Measurements from ENCODE around the gene FBLN2. TPM values are rescaled to one million over a fixed set of nuclear protein-coding genes. Genes with fewer than 3 reads are reported as not detected.
A peak's percentile ranks its signal among the peaks of the same experiment; 100 is the strongest.

FBLN2 gene
- polyA plus RNA-seq, 3 donors = 0.08 TPM; not detected in 2

DNA sequence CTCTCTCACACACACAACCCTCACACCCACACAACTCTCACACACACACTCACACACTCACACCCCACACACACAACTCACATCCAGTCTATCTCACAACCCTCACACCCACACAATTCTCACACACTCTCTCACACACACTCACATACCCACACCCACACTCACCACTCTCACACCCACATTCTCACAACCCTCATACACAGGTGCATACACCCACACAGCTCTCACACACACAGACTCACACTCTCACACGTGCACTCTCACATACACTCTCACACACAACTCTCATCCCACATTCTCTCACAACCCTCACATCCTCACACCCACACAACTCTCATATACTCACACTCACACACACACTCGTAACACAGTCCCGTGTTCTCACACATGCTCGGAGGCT lies 134.4 kb downstream of the FBLN2 start:
- Histone ChIP-seq H3K4me1 (ENCODE audit: control insufficient read depth in 1 of 2, insufficient read depth in 2 of 2, low read length in 2 of 2) (no peaks in the 10 kb centered on the region), H3K4me2 (replicated peaks; ENCODE audit: extremely low read depth, low read length, poor library complexity, severe bottlenecking) (no peak overlapping the region), H3K4me3 (replicated peaks in 1 of 3; ENCODE audit: low read depth in 2 of 3, low read length in 3 of 3) (no peak overlapping the region), H2AFZ (ENCODE audit: insufficient read depth, low read depth, low read length, poor library complexity, severe bottlenecking) (no peak overlapping the region), H3K36me3 (replicated peaks in 1 of 2; ENCODE audit: control insufficient read depth in 1 of 2, insufficient read depth in 2 of 2, low read length in 2 of 2) (no peaks in the 10 kb centered on the region), H3K27me3 (ENCODE audit: control insufficient read depth in 2 of 2, insufficient read depth in 2 of 2, low read length in 2 of 2) (no peaks in the 10 kb centered on the region), H3K9me3 (replicated peaks in 1 of 2; ENCODE audit: control insufficient read depth in 1 of 2, insufficient read depth in 1 of 2, low read length in 2 of 2) (no peaks in the 10 kb centered on the region), H3K79me2 (ENCODE audit: insufficient read depth, low read length) (no peaks in the 10 kb centered on the region), H3K9ac (ENCODE audit: insufficient read depth, low read length, poor library complexity, severe bottlenecking) (no peak overlapping the region), H4K20me1 (ENCODE audit: insufficient read depth, low read length) (no peaks in the 10 kb centered on the region), H3K27ac (ENCODE audit: low read depth in 1 of 2, low read length in 2 of 2) (no peak overlapping the region)
- Mint-ChIP-seq H3K9me3 (peaks cover 0 to 1% (median 0%) of the 10 kb centered on the region in 7 donors), H3K4me1 (no peaks in the 10 kb centered on the region), H3K36me3 (no peaks in the 10 kb centered on the region), H3K4me3 (no peak overlapping the region), H3K27me3 (ENCODE audit: low read depth in 3 of 3) (peaks cover 1 to 8% (median 3%) of the 10 kb centered on the region in 3 donors), H3K27ac (peak overlapping the region in 1 of 7 donors; percentile 4)
- intact Hi-C loops (cut with micrococcal nuclease) = no loop called here
- WGBS (ENCODE audit: insufficient coverage) = 100% methylated on average over 4 of the region's 4 CpGs
- TF ChIP-seq, protein P1, sequence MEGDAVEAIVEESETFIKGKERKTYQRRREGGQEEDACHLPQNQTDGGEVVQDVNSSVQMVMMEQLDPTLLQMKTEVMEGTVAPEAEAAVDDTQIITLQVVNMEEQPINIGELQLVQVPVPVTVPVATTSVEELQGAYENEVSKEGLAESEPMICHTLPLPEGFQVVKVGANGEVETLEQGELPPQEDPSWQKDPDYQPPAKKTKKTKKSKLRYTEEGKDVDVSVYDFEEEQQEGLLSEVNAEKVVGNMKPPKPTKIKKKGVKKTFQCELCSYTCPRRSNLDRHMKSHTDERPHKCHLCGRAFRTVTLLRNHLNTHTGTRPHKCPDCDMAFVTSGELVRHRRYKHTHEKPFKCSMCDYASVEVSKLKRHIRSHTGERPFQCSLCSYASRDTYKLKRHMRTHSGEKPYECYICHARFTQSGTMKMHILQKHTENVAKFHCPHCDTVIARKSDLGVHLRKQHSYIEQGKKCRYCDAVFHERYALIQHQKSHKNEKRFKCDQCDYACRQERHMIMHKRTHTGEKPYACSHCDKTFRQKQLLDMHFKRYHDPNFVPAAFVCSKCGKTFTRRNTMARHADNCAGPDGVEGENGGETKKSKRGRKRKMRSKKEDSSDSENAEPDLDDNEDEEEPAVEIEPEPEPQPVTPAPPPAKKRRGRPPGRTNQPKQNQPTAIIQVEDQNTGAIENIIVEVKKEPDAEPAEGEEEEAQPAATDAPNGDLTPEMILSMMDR (IDR thresholded peaks at IDR 0.05) = no peak
- no peak for DNase-seq

DNA sequence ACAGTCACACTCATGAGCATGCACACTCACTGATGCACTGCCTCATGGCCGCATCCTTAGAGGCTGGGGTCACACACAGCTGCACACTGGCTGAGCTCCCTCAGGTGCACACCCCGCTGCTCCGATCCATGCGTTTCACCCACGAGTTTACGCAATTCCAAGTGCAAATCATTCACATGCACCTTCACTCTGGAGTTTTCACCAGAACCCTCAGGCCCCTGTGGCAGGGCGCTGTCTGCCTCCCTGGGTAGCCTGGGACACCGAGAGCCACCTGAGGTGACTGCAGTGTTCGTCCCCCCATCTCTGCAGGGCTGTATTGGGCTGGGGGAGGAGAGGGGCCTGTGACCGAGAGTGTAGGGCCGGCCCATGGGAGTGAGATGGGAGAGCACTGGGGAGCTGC lies 134.8 kb downstream of the FBLN2 start:
- Mint-ChIP-seq H3K27me3 (ENCODE audit: low read depth in 3 of 3) (peaks cover 1 to 8% (median 3%) of the 10 kb centered on the region in 3 donors), H3K4me3 (no peak overlapping the region), H3K36me3 (no peaks in the 10 kb centered on the region), H3K9me3 (peaks cover 0 to 1% (median 0%) of the 10 kb centered on the region in 7 donors), H3K27ac (peak overlapping the region in 1 of 7 donors; percentile 7), H3K4me1 (no peaks in the 10 kb centered on the region)
- no peaks in the 10 kb centered on the region for H3K4me1 ChIP-seq (ENCODE audit: control insufficient read depth in 1 of 2, insufficient read depth in 2 of 2, low read length in 2 of 2)
- H3K79me2 ChIP-seq (ENCODE audit: insufficient read depth, low read length) = no peaks in the 10 kb centered on the region
- H4K20me1 ChIP-seq (ENCODE audit: insufficient read depth, low read length) = no peaks in the 10 kb centered on the region
- no peaks in the 10 kb centered on the region for H3K9me3 ChIP-seq (replicated peaks in 1 of 2; ENCODE audit: control insufficient read depth in 1 of 2, insufficient read depth in 1 of 2, low read length in 2 of 2)
- no peak overlapping the region for H3K4me3 ChIP-seq (replicated peaks in 1 of 3; ENCODE audit: low read depth in 2 of 3, low read length in 3 of 3)
- H3K36me3 ChIP-seq (replicated peaks in 1 of 2; ENCODE audit: control insufficient read depth in 1 of 2, insufficient read depth in 2 of 2, low read length in 2 of 2) = no peaks in the 10 kb centered on the region
- WGBS (ENCODE audit: insufficient coverage) = 90% methylated on average over 11 of the region's 11 CpGs
- H3K27me3 ChIP-seq (ENCODE audit: control insufficient read depth in 2 of 2, insufficient read depth in 2 of 2, low read length in 2 of 2) = no peaks in the 10 kb centered on the region
- no peak overlapping the region for H2AFZ ChIP-seq (ENCODE audit: insufficient read depth, low read depth, low read length, poor library complexity, severe bottlenecking)
- H3K27ac ChIP-seq (ENCODE audit: low read depth in 1 of 2, low read length in 2 of 2) = no peak overlapping the region
- DNase-seq = no peak
- H3K4me2 ChIP-seq (replicated peaks; ENCODE audit: extremely low read depth, low read length, poor library complexity, severe bottlenecking) = no peak overlapping the region
- TF ChIP-seq, protein P1 (IDR thresholded peaks at IDR 0.05) = no peak
- H3K9ac ChIP-seq (ENCODE audit: insufficient read depth, low read length, poor library complexity, severe bottlenecking) = no peak overlapping the region
- intact Hi-C loops (cut with micrococcal nuclease) = no loop called here

Measured in CD14-positive monocyte (primary cell).